HL-60 (cell line): Measurements from ENCODE around the gene SECISBP2.

ENCODE experiments used
- GABPA ChIP-seq: IDR thresholded peaks from 2 replicates; pipeline ENCODE4 v1.6.1; 2012; ENCODE audit warnings: low read depth
- POLR2AphosphoS5 ChIP-seq: IDR thresholded peaks from 2 replicates; pipeline ENCODE4 v1.6.1; 2012; ENCODE audit warnings: low read depth
- REST ChIP-seq: IDR thresholded peaks from 2 replicates; pipeline ENCODE4 v1.6.1; 2012; ENCODE audit warnings: low read depth; ENCODE audit not compliant: insufficient replicate concordance
- SPI1 ChIP-seq: IDR thresholded peaks from 2 replicates; pipeline ENCODE4 v1.6.1; 2012; ENCODE audit warnings: low read depth, mild to moderate bottlenecking, borderline replicate concordance
- TF ChIP-seq, protein P1 (sequence below): IDR thresholded peaks from one replicate; pipeline ENCODE4 v1.5.1; 2011; ENCODE audit warnings: low read length, control low read depth, inconsistent platforms; ENCODE audit not compliant: insufficient read depth

DNA sequence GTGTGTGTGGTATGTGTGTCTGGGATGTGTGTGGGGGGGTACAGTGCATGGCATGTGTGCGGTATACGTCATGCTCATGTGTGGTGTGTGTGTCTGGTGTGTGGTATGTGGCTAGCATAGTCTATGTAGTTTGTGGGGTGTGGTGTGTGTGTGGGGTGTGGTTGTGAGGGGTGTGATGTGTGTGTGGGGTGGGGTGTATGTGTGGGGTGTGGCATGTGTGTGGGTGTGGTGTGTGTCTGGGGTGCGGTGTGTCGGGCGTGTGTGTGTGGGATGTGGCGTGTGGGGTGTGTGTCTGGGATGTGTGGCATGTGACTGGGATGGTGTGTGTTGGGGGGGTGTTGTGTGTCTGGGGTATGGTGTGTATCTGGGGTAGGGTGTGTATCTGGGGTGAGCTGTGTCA is 52.3 kb downstream of the SECISBP2 start:
- TF ChIP-seq, protein P1, sequence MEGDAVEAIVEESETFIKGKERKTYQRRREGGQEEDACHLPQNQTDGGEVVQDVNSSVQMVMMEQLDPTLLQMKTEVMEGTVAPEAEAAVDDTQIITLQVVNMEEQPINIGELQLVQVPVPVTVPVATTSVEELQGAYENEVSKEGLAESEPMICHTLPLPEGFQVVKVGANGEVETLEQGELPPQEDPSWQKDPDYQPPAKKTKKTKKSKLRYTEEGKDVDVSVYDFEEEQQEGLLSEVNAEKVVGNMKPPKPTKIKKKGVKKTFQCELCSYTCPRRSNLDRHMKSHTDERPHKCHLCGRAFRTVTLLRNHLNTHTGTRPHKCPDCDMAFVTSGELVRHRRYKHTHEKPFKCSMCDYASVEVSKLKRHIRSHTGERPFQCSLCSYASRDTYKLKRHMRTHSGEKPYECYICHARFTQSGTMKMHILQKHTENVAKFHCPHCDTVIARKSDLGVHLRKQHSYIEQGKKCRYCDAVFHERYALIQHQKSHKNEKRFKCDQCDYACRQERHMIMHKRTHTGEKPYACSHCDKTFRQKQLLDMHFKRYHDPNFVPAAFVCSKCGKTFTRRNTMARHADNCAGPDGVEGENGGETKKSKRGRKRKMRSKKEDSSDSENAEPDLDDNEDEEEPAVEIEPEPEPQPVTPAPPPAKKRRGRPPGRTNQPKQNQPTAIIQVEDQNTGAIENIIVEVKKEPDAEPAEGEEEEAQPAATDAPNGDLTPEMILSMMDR, result no peak
- no peak for TF ChIP-seq SPI1
- no peak for TF ChIP-seq GABPA
- TF ChIP-seq POLR2AphosphoS5, result no peak
- no peak for TF ChIP-seq REST
